GM21528 (cell line): ENCODE data around the gene TTC39B.

Source experiments
- ATAC-seq: cut with Tn5 transposase; IDR thresholded peaks from one replicate; pipeline ENCODE4 v1.9.1; 2021; ENCODE audit warnings: mild to moderate bottlenecking, moderate library complexity; ENCODE audit not compliant: unreplicated experiment, low FRiP score

TTC39B gene

DNA sequence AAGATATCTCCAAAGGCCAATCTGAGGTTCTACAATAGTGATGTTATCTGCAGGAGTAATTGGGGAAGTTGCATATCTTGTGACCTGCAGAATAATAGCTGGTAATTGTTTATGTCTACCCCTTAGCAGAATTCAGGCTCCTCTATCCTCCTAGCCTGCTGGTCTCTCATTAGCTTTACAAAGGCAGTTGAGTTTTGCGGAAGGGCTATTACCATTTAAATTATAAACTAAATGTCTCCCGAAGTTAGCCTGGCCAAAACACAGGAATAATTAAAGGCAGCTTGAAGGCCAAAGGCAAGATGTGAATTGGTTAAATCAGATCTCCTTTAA, 168.7 kb downstream of the TTC39B start:
- ATAC-seq, result no peak

DNA sequence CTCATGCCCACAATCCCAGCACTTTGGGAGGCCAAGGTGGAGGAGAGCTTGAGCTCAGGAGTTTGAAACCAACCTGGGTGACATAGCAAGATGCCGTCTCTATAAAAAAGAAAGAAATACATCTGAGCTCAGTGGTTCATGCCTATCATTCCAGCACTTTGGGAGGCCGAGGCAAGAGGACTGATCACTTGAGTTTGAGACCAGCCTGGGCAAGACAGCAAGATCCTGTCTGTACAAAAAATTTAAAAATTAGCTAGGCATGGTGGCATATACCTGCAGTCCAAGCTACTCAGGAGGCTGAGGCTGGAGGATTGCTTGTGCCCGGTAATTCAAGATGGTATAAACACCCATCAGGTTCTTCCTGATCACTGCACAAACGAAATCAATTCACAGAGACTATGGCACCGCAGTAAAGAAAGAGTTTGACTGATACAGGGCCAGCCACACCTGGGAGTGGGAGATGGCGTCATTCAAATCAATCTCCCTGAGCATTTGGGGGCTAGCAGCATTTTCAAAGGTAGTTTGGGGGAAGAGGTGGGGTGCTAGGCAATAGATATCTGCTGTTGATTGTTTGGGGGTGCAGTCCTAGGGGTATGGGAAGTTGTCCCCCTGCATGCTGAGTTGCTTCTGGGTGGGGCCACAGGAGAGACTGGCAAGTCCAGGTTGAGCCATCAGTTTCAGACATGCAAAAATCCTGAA, 169.2 kb downstream of the TTC39B start:
- no peak for ATAC-seq

DNA sequence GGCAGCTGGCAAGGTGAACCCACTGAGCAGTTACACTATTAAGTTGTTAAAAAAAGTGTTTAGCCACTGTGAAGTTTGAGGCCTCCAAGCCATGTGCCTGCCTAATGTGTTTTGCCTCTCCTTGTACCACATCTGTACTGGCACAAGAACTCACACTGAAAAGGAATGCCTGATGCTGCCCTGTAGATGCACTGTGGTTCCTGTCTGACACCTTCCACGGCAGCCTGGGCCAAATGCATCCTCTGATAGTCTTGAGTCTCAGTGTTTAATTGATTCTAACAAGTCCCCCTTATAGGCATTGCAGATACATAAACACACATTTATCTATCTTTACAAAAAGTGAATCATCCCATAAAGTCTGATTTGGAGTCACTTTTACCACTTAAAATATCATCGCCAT, 169.9 kb downstream of the TTC39B start:
- no peak for ATAC-seq

DNA sequence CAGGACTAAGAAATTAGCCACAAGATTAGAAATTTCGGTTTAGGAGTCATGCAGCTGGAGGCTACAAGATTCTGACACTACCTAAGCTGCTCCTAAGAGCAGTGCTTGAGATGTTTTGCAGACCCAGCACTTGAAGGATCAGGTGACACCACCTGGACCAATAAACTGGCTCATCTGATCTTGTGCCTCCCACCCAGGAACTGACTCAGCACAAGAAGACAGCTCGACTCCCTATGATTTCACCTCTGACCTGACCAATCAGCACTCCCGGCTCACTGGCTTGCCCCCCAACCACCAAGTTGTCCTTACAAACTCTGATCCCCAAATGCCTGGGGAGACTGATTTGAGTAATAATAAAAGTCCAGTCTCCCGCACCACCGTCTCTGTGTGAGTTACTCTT, 170.4 kb downstream of the TTC39B start:
- no peak for ATAC-seq

DNA sequence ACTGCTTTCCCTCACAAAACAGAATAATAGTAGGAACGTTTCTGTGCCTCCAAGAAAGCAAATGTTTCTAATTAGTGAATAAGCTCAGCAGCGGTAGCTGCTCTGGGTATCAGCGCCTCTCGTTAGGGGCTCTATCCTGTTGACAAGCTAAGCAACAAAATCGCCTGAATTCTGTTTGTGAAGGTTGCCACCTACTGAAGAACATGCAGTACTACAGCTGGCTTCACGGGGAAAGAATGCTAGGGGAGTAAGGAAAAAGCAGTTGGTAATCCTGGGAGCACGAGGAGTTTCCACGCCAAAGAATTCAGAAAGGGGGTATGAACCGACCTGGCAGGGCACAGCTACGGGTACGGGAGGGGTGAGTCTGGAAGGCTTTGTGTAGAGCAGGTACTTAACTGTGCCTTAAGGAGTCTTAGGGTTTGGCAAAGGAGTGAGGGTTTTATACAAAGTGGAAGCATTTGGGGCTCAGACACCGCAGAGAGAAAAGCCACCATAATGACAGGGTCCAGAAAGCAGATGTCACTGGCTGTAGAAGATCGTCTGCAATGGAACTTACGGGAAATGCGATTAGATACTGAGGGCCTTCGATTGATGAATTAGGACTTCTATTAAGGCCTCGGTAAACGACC, 171.7 kb downstream of the TTC39B start:
- peak; percentile 94 for ATAC-seq

DNA sequence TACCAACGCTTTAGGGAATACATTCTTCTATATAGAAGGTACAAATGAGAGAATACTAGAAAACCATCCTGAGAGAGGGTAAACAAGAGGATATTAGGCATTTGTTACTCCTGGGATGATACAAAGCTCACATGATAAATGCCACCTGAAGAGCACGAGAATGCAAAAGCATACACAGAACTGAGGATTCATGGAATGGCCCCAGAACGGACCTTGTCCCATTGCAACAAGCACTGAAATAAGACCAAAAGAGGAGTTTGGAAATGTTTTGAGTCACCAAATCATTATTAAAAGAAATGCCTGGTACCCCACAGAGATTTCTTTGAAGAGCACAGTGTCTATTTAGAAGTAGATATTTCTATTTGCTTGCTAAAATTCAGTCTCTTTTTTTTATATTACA, 173.5 kb downstream of the TTC39B start:
- ATAC-seq, result no peak

DNA sequence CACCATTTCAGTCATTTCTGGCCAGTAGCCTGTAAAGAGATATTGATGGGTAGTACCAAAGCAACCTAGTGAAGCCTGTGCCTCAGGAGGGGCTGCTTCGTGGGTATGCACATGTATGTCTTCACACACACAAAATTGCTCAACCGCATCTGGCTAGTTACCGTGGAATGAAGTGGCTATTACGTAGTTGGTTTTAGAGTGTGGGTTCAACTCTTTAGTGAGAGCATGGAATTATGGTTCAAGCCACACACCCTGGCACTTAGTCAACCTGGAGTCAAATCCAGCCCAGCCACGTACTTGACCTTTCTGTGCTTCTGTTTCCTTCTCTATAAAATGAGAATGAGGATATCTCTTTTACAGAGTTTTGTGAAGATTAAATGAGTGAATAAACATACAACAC, 174.9 kb downstream of the TTC39B start:
- no peak for ATAC-seq

DNA sequence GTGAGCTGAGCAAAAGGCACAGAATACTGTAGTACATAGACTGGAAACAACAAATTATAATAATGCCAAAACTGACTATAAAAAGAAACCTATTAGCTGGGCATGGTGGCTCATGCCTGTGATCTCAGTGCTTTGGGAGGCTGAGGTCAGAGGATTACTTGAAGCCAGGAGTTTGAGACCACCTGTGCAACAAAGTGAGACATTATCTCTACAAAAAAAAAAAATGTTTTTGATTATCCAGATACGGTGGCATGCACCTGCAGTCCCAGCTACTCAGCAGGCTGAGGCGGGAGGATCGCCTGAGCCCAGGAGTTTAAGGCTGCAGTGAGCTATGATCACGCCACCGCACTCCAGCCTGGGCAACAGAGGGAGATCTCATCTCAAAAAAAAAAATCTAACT, 175.9 kb downstream of the TTC39B start:
- ATAC-seq, result no peak

DNA sequence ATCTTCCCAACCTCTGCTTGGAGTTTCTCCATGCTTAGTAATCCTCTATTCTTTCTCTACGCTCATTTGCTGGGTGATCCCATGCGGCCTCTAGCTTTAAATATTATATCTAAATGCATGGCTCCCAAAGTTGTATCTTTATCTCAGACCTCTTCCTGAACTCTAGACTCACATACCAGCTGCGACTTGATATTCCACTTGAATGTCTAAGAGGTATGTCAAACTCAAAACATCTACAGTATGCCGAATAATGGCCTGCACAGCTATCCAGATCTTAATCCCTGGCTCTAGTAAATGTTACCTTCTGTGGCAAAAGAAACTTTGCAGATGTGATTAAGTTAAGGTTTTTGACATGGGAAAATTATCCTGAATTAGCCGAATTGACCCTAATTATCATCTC, 179.2 kb downstream of the TTC39B start:
- no peak for ATAC-seq

DNA sequence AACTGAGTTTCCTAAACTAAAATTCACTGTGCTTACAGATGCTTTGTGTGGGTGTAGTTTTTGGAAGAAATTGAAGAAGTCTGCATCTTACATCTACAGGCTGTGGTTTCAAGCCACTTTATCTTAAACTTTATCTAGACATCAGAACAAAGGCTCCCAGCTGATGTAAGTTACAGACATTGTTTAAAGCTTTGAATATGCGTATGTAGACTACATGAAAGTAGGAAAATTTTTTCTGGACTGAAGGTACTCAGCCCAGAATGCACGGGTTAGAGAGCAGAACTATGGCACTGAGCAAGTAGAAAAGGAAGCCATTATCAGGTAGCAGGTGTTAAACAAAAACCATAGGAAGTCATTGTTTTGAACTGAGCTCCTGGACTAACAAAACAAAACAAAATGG, 185.4 kb downstream of the TTC39B start:
- no peak for ATAC-seq

DNA sequence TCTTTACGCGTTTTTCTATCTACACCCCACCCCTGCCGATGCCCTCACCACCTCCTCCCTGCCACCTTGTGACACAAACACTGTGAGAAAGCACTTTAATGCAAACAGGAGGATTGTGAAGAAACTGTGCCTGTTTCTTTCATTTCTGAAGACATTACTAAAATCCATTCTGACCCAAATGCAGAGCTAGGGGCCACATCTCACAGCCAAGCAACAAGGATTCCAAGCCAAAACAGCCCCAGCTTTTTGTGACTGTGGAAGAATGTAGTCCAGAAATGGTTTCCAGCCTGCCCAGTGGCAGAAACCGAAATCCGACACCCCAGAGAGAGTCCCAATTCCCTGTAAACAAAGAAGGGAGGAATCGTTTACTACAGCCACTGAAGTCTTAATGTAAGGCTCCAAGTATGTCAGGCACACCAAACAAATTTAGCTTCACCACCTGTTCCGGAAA, 190.9 kb downstream of the TTC39B start:
- ATAC-seq, result no peak

DNA sequence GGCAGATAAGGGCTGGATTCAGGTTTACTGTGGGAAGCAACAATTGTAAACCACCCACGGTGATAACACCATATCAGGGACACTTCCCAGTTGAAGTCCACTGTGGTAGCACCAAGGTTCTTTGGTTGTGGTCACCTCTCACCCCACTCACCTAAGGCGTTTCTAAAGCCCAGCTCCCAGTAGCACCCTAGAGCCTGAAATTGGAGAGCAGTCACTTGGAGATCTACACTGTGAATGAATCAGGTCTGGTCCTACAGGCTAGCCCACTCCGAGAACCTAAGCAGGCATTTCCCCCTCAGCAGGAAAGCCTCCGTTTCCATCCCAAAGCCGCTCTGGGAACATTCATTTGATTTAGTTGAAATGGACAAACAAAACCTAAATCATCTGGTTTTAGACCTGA, 191.3 kb downstream of the TTC39B start:
- ATAC-seq, result no peak

DNA sequence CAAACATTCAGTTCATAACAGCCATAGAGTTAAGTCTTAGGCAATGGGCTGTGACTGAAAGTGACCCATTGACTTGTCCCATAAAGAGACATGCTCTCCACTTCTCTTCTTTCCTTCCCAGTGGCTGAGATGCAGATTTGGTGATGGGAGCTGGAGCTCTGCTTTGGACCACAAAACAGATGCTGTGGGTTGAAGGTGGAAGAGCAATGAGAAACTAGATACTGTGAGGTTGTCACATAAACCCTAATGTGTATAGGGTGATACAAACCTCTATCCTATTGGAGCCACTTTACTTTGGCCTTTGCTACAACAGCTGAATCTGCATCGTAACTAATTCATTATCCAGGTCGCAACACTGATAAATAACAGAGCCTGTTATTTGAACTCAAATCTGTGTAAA, 192.0 kb downstream of the TTC39B start:
- no peak for ATAC-seq
